Measurements from ENCODE around the gene TCTA.

Gene TCTA

GRCh38 chr3:49410846-49411534, 1.2 kb upstream of the TCTA start:
- DNase-seq (ENCODE audit: low spot score): no peak

- DNase-seq (ENCODE audit: low spot score): no peak
Observed at GRCh38 chr3:49411535-49411967, 672 bp upstream of the TCTA start.

GRCh38 chr3:49412632-49413337, 562 bp downstream of the TCTA start:
- DNase-seq (ENCODE audit: low spot score): no peak

GRCh38 chr3:49413338-49413734, 1.1 kb downstream of the TCTA start:
- no peak for DNase-seq (ENCODE audit: low spot score)

GRCh38 chr3:49414753-49415152, 2.5 kb downstream of the TCTA start:
- DNase-seq (ENCODE audit: low spot score): no peak

- no peak for DNase-seq (ENCODE audit: low spot score)
Observed at GRCh38 chr3:49415931-49416601, 3.8 kb downstream of the TCTA start.

- no peak for DNase-seq (ENCODE audit: low spot score)
Observed at GRCh38 chr3:49416867-49417266, 4.6 kb downstream of the TCTA start.

- DNase-seq (ENCODE audit: low spot score): no peak
Observed at GRCh38 chr3:49417516-49418120, 5.4 kb downstream of the TCTA start.

- no peak for DNase-seq (ENCODE audit: low spot score)
Observed at GRCh38 chr3:49421890-49422378, 9.7 kb downstream of the TCTA start.

GRCh38 chr3:49422379-49423248, 10.4 kb downstream of the TCTA start, which contains the start of gene AMT:
Gene AMT (minus strand): TSS chr3:49422473. CDS start chr3:49422450, 23 bp downstream.
- no peak for DNase-seq (ENCODE audit: low spot score)

- DNase-seq (ENCODE audit: low spot score): no peak
Observed at GRCh38 chr3:49424816-49425215, 12.6 kb downstream of the TCTA start.

GRCh38 chr3:49427586-49427985, 15.4 kb downstream of the TCTA start:
- no peak for DNase-seq (ENCODE audit: low spot score)

- no peak for DNase-seq (ENCODE audit: low spot score)
Observed at GRCh38 chr3:49428752-49429080, 16.5 kb downstream of the TCTA start.

- no peak for DNase-seq (ENCODE audit: low spot score)
Observed at GRCh38 chr3:49434731-49435130, 22.5 kb downstream of the TCTA start.

GRCh38 chr3:49445391-49445790, 33.2 kb downstream of the TCTA start:
- DNase-seq (ENCODE audit: low spot score): no peak

GRCh38 chr3:49453621-49454020, 41.4 kb downstream of the TCTA start:
- no peak for DNase-seq (ENCODE audit: low spot score)

- DNase-seq (ENCODE audit: low spot score): no peak
Observed at GRCh38 chr3:49454458-49454857, 42.2 kb downstream of the TCTA start.

GRCh38 chr3:49454898-49455681, 42.9 kb downstream of the TCTA start:
- DNase-seq (ENCODE audit: low spot score): no peak

- DNase-seq (ENCODE audit: low spot score): no peak
Observed at GRCh38 chr3:49456466-49456865, 44.2 kb downstream of the TCTA start.

- DNase-seq (ENCODE audit: low spot score): no peak
Observed at GRCh38 chr3:49460188-49460890, 48.1 kb downstream of the TCTA start.

All from COLO829 (cell line).